K562 (cell line): ENCODE measurements around the gene ENG. TPM values are rescaled to one million over a fixed set of nuclear protein-coding genes. Genes with fewer than 3 reads are reported as not detected.

Experiments
- ATF7 ChIP-seq: fragments of 450-650 bp; IDR thresholded peaks from 2 replicates; pipeline ENCODE4 v1.7.1; 2014; ENCODE audit warnings: mild to moderate bottlenecking, moderate library complexity
- CREB1 ChIP-seq, 2 experiments: sonication (generic) in 1 of 2; formaldehyde crosslinking in 1 of 2; IDR thresholded peaks; 2 replicates each; pipeline versions ENCODE4 v1.6.1 to v1.8.0; 2012 to 2022; ENCODE audit warnings: inconsistent platforms in 1 of 2, mild to moderate bottlenecking in 1 of 2, missing genetic modification reagents in 1 of 2, moderate library complexity in 1 of 2
- FOXM1 ChIP-seq, 2 experiments: fragments of 450-650 bp in 1 of 2; sonication (generic) in 1 of 2; formaldehyde crosslinking in 1 of 2; IDR thresholded peaks; 2 replicates each; pipeline versions ENCODE4 v1.6.1 to v1.9.0; 2017 to 2022; ENCODE audit warnings: low read depth in 2 of 2, mild to moderate bottlenecking in 2 of 2, missing genetic modification reagents in 1 of 2, moderate library complexity in 1 of 2
- RBM25 ChIP-seq: fragments of 200-400 bp; formaldehyde crosslinking; IDR thresholded peaks from 2 replicates; pipeline ENCODE4 v1.6.1; 2018; ENCODE audit warnings: low read length, low read depth, moderate library complexity; ENCODE audit not compliant: severe bottlenecking
- ZNF583 ChIP-seq: fragments of 250-450 bp; sonication (Bioruptor Pico); IDR thresholded peaks from 2 replicates; pipeline ENCODE4 v1.4.0; 2020
- polyA plus RNA-seq, 8 experiments: library from polyadenylated mRNA; depleted of rRNA in 4 of 8; stranded (reverse) in 5 of 8; unstranded in 3 of 8; fragments of >200 nt; fragmentation: Nextera tagmentation in 2 of 8; fragmentation: Illumina TruSeq in 1 of 8; extraction: Ambion mirVana in 2 of 8; extraction: Trizol in 1 of 8; gene quantifications; 2 replicates each; pipeline versions ENCODE4 v1.2.1 to v1.2.3, GENCODE V29; 2011 to 2014; ENCODE audit warnings: inconsistent platforms in 1 of 8, missing spikeins in 1 of 8
- total RNA-seq, 7 experiments: library from RNA; depleted of rRNA in 6 of 7; stranded (reverse); fragments of >200 nt in 6 of 7; fragmentation: Illumina TruSeq in 2 of 7; extraction: Trizol in 2 of 7; gene quantifications; 2 replicates each; pipeline versions ENCODE4 v1.2.1 to v1.2.3, GENCODE V29; 2011 to 2021; ENCODE audit warnings: low replicate concordance in 1 of 7
- TF ChIP-seq, protein P1 (sequence below): fragments of 450-650 bp; IDR thresholded peaks from 2 replicates; pipeline ENCODE4 v1.6.1; 2016; ENCODE audit warnings: mild to moderate bottlenecking, moderate library complexity
- TF ChIP-seq, protein P2 (sequence below): fragments of 250-450 bp; sonication (Bioruptor Pico); IDR thresholded peaks from 2 replicates; pipeline ENCODE4 v1.8.0; 2022; ENCODE audit warnings: inconsistent platforms
- TF ChIP-seq, protein P3 (sequence below): sonication (generic); formaldehyde crosslinking; IDR thresholded peaks from 2 replicates; pipeline ENCODE4 v1.8.0; 2023; ENCODE audit warnings: mild to moderate bottlenecking, missing genetic modification reagents
- TF ChIP-seq, protein P4 (sequence below): fragments of 450-650 bp; IDR thresholded peaks from 2 replicates; pipeline ENCODE4 v1.6.1; 2014; ENCODE audit warnings: low read depth, mild to moderate bottlenecking, moderate library complexity, borderline replicate concordance

The ENG gene
- total and polyA plus RNA-seq, 9 of the 15 experiments (the other 6 are each of a cell fraction or from before 2014, with no cell fraction given), result 0.04 to 0.40 (median 0.14) TPM; not detected in 1

DNA sequence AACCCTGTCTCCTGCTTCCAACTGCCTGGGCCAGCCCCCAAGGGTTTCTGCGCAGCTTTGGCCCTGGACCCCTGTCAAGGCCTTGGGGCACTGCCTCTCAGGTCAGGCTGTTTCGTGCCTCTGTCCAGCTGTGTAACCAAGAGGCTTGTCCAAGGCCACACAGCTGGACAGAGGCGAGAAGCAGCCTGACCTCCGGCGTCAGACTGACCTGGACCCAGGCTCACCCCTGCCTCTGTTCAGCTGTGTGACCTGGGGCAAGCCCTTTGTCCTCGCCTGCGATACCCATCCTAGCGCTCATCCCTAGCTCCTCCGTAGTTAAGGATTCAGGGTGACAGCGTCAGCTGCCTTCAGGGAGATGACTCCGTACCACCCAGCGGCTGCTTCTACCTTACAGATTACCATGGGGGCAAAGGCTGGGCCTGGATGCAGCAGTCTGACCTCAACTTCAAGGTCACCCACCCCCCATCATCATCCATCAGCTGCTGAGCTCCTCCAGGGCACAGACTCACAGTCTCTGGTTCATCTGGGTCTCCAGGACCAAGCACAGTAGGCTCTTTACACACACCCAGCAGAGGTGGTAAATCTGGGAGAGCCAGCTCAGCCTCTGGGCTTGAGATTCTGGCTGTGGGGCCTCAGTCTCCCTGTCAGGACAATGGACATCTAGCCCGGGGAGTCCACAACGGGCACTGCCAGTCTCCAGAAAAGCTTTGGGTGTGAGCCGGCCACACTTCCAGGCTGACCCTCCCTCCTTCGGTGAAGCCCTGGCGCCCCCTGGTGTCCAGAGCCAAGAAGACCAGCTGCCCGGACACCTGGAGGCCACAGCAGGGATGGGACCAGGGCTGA, 15.1 kb upstream of the ENG start (continued):
- TF ChIP-seq, protein P1, sequence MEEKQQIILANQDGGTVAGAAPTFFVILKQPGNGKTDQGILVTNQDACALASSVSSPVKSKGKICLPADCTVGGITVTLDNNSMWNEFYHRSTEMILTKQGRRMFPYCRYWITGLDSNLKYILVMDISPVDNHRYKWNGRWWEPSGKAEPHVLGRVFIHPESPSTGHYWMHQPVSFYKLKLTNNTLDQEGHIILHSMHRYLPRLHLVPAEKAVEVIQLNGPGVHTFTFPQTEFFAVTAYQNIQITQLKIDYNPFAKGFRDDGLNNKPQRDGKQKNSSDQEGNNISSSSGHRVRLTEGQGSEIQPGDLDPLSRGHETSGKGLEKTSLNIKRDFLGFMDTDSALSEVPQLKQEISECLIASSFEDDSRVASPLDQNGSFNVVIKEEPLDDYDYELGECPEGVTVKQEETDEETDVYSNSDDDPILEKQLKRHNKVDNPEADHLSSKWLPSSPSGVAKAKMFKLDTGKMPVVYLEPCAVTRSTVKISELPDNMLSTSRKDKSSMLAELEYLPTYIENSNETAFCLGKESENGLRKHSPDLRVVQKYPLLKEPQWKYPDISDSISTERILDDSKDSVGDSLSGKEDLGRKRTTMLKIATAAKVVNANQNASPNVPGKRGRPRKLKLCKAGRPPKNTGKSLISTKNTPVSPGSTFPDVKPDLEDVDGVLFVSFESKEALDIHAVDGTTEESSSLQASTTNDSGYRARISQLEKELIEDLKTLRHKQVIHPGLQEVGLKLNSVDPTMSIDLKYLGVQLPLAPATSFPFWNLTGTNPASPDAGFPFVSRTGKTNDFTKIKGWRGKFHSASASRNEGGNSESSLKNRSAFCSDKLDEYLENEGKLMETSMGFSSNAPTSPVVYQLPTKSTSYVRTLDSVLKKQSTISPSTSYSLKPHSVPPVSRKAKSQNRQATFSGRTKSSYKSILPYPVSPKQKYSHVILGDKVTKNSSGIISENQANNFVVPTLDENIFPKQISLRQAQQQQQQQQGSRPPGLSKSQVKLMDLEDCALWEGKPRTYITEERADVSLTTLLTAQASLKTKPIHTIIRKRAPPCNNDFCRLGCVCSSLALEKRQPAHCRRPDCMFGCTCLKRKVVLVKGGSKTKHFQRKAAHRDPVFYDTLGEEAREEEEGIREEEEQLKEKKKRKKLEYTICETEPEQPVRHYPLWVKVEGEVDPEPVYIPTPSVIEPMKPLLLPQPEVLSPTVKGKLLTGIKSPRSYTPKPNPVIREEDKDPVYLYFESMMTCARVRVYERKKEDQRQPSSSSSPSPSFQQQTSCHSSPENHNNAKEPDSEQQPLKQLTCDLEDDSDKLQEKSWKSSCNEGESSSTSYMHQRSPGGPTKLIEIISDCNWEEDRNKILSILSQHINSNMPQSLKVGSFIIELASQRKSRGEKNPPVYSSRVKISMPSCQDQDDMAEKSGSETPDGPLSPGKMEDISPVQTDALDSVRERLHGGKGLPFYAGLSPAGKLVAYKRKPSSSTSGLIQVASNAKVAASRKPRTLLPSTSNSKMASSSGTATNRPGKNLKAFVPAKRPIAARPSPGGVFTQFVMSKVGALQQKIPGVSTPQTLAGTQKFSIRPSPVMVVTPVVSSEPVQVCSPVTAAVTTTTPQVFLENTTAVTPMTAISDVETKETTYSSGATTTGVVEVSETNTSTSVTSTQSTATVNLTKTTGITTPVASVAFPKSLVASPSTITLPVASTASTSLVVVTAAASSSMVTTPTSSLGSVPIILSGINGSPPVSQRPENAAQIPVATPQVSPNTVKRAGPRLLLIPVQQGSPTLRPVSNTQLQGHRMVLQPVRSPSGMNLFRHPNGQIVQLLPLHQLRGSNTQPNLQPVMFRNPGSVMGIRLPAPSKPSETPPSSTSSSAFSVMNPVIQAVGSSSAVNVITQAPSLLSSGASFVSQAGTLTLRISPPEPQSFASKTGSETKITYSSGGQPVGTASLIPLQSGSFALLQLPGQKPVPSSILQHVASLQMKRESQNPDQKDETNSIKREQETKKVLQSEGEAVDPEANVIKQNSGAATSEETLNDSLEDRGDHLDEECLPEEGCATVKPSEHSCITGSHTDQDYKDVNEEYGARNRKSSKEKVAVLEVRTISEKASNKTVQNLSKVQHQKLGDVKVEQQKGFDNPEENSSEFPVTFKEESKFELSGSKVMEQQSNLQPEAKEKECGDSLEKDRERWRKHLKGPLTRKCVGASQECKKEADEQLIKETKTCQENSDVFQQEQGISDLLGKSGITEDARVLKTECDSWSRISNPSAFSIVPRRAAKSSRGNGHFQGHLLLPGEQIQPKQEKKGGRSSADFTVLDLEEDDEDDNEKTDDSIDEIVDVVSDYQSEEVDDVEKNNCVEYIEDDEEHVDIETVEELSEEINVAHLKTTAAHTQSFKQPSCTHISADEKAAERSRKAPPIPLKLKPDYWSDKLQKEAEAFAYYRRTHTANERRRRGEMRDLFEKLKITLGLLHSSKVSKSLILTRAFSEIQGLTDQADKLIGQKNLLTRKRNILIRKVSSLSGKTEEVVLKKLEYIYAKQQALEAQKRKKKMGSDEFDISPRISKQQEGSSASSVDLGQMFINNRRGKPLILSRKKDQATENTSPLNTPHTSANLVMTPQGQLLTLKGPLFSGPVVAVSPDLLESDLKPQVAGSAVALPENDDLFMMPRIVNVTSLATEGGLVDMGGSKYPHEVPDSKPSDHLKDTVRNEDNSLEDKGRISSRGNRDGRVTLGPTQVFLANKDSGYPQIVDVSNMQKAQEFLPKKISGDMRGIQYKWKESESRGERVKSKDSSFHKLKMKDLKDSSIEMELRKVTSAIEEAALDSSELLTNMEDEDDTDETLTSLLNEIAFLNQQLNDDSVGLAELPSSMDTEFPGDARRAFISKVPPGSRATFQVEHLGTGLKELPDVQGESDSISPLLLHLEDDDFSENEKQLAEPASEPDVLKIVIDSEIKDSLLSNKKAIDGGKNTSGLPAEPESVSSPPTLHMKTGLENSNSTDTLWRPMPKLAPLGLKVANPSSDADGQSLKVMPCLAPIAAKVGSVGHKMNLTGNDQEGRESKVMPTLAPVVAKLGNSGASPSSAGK, result no peak
- no peak for TF ChIP-seq FOXM1 (IDR thresholded peaks at IDR 0.05; ENCODE audit: low read depth)
- TF ChIP-seq FOXM1 (CRISPR knock-in tag; IDR thresholded peaks at IDR 0.05; ENCODE audit: low read depth), result no peak
- TF ChIP-seq, protein P2, sequence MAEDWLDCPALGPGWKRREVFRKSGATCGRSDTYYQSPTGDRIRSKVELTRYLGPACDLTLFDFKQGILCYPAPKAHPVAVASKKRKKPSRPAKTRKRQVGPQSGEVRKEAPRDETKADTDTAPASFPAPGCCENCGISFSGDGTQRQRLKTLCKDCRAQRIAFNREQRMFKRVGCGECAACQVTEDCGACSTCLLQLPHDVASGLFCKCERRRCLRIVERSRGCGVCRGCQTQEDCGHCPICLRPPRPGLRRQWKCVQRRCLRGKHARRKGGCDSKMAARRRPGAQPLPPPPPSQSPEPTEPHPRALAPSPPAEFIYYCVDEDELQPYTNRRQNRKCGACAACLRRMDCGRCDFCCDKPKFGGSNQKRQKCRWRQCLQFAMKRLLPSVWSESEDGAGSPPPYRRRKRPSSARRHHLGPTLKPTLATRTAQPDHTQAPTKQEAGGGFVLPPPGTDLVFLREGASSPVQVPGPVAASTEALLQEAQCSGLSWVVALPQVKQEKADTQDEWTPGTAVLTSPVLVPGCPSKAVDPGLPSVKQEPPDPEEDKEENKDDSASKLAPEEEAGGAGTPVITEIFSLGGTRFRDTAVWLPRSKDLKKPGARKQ (CRISPR knock-in tag), result no peak
- 0 out of 2 replicates have a peak, but pooled peaks have one; percentile 65 for TF ChIP-seq ZNF583 (CRISPR knock-in tag)
- TF ChIP-seq RBM25, result no peak
- TF ChIP-seq, protein P3, sequence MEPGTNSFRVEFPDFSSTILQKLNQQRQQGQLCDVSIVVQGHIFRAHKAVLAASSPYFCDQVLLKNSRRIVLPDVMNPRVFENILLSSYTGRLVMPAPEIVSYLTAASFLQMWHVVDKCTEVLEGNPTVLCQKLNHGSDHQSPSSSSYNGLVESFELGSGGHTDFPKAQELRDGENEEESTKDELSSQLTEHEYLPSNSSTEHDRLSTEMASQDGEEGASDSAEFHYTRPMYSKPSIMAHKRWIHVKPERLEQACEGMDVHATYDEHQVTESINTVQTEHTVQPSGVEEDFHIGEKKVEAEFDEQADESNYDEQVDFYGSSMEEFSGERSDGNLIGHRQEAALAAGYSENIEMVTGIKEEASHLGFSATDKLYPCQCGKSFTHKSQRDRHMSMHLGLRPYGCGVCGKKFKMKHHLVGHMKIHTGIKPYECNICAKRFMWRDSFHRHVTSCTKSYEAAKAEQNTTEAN, result no peak
- TF ChIP-seq, protein P4, sequence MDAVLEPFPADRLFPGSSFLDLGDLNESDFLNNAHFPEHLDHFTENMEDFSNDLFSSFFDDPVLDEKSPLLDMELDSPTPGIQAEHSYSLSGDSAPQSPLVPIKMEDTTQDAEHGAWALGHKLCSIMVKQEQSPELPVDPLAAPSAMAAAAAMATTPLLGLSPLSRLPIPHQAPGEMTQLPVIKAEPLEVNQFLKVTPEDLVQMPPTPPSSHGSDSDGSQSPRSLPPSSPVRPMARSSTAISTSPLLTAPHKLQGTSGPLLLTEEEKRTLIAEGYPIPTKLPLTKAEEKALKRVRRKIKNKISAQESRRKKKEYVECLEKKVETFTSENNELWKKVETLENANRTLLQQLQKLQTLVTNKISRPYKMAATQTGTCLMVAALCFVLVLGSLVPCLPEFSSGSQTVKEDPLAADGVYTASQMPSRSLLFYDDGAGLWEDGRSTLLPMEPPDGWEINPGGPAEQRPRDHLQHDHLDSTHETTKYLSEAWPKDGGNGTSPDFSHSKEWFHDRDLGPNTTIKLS, result no peak
- 0 out of 2 replicates have a peak, but pooled peaks have one; percentile 33 for TF ChIP-seq ATF7
- no peak for TF ChIP-seq CREB1 (IDR thresholded peaks at IDR 0.05)
- TF ChIP-seq CREB1 (CRISPR knock-in tag; IDR thresholded peaks at IDR 0.05), result 0 out of 2 replicates have a peak, but pooled peaks have one; percentile 35
